Progenitor cell of endocrine pancreas (in vitro differentiated cells): ENCODE measurements around the gene AMIGO1. TPM values are rescaled to one million over a fixed set of nuclear protein-coding genes. Genes with fewer than 3 reads are reported as not detected.
A peak's percentile ranks its signal among the peaks of the same experiment; 100 is the strongest.

Experiments used
- DNase-seq: peaks from one replicate; pipeline ENCODE4 v3.0.0; 2021; ENCODE audit warnings: low spot score; ENCODE audit not compliant: unreplicated experiment
- H3K27ac Mint-ChIP-seq: 2 replicates; pipeline ENCODE4 v1.8.0; 2021; ENCODE audit warnings: mild to moderate bottlenecking, moderate library complexity, mixed read lengths
- H3K27me3 Mint-ChIP-seq: 2 replicates; pipeline ENCODE4 v1.8.0; 2021; ENCODE audit warnings: mixed read lengths
- H3K36me3 Mint-ChIP-seq: 2 replicates; pipeline ENCODE4 v1.8.0; 2022; ENCODE audit warnings: mixed read lengths; ENCODE audit not compliant: insufficient read depth
- H3K4me1 Mint-ChIP-seq: 2 replicates; pipeline ENCODE4 v1.8.0; 2021; ENCODE audit warnings: low read depth, mixed read lengths
- H3K4me3 Mint-ChIP-seq: 2 replicates; pipeline ENCODE4 v1.8.0; 2021; ENCODE audit warnings: low read depth, mild to moderate bottlenecking, moderate library complexity, mixed read lengths
- H3K9me3 Mint-ChIP-seq: 2 replicates; pipeline ENCODE4 v1.8.0; 2021; ENCODE audit warnings: low read depth, mixed read lengths
- CTCF ChIP-seq: fragments of 200-600 bp; sonication (generic); IDR thresholded peaks from one replicate; pipeline ENCODE4 v1.5.0; 2021; ENCODE audit warnings: antibody characterized with exemption, mild to moderate bottlenecking; ENCODE audit not compliant: unreplicated experiment
- long read RNA-seq: library from polyadenylated mRNA; unstranded; transcript quantifications from one replicate; pipeline ENCODE4 v2.0.0, GENCODE V29; 2020
- total RNA-seq: library from RNA; stranded (reverse); gene quantifications from 2 replicates; pipeline ENCODE4 v1.2.1, GENCODE V29; 2021

The AMIGO1 gene
- 7.0 and 7.2 TPM in 2 replicates for total RNA-seq
- long read RNA-seq, partial matches to known transcripts = 0 of 6 reads
- long read RNA-seq, other reads (novel, unspliced or antisense) = 6 of 6 reads

GRCh38 chr1:109509176-109510134, at the start of gene AMIGO1:
Gene AMIGO1, minus strand, starts transcription at chr1:109509727. Its CDS starts 815 bp downstream, at chr1:109508912.
- TF ChIP-seq CTCF = no peak
- Mint-ChIP-seq H3K4me3 (peak within 1 kb of the TSS; percentile 89), H3K27me3 (peaks cover 32% of the 10 kb centered on the region)

GRCh38 chr1:109557520-109557919, 48.0 kb upstream of the AMIGO1 start:
- Mint-ChIP-seq H3K27me3 (no peaks in the 10 kb centered on the region), H3K36me3 (peaks cover 3% of the 10 kb centered on the region), H3K4me1 (peaks cover 16% of the 10 kb centered on the region), H3K9me3 (peaks cover 3% of the 10 kb centered on the region), H3K27ac (no peak overlapping the region), H3K4me3 (no peak overlapping the region)
- DNase-seq = no peak
- no peak for TF ChIP-seq CTCF

More at GRCh38 chr1:109509176-109510134, at the start of gene AMIGO1:
- peak within 1 kb of the TSS; percentile 73 for H3K27ac Mint-ChIP-seq
- H3K9me3 Mint-ChIP-seq = no peaks in the 10 kb centered on the region
- DNase-seq = peak; percentile 54
- H3K4me1 Mint-ChIP-seq = peaks cover 10% of the 10 kb centered on the region
- no peaks in the 10 kb centered on the region for H3K36me3 Mint-ChIP-seq

- no peak for TF ChIP-seq CTCF
- H3K27ac Mint-ChIP-seq = no peak overlapping the region
- peaks cover 3% of the 10 kb centered on the region for H3K9me3 Mint-ChIP-seq
- peaks cover 12% of the 10 kb centered on the region for H3K4me1 Mint-ChIP-seq
- H3K36me3 Mint-ChIP-seq = peaks cover 3% of the 10 kb centered on the region
- H3K4me3 Mint-ChIP-seq = no peak overlapping the region
- no peaks in the 10 kb centered on the region for H3K27me3 Mint-ChIP-seq
- no peak for DNase-seq
These were observed 47.0 kb upstream of the AMIGO1 start for GRCh38 chr1:109556563-109556962.

DNA sequence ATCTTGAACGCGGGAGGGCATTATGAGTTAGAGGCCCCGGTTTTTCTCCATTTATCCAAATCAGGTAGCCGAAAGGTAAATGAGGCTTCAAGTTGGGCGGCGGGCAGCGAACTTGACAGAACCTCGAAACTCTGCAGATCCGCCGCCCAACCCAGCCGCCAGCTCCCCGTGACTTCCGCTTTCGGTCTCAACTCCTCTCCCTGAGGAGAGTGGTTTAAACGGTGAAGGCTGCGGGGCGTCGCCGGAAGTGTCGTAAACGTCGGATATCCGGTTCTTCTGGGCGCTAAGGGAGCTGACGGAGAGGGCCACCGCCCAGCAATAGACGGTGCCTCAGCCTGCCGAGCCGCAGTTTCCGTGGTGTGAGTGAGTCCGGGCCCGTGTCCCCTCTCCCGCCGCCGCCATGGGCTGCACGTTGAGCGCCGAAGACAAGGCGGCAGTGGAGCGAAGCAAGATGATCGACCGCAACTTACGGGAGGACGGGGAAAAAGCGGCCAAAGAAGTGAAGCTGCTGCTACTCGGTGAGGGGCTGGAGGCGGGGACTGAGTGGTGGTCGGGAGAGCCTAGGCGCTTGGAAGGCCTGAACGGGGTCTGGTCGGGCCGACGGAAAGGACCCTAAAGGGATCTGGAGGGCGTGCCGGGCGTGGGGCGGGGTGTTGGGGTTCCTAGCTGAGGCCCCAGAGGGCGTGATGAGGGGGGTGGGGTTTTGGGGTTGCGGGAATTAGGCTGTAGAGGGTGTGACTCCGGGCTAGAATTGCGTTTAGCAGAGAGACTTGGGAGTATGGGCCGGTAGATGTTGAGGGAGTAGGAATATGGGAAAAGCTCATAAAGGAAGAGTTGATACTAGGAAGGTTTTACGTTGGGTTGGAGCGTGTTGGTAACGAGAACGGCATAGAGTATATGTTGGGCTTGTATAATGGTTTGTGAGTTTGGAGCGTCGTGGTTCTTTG, 39.1 kb upstream of the AMIGO1 start, which contains the start of gene GNAI3:
GNAI3 (plus strand) TSS at position 295 of the 947 bp plus-strand sequence; CDS start at position 401, 106 bp downstream.
- peak within 1 kb of the TSS; percentile 98 for H3K27ac Mint-ChIP-seq
- TF ChIP-seq CTCF = no peak
- peak; percentile 79 for DNase-seq
- H3K4me1 Mint-ChIP-seq = peaks cover 18% of the 10 kb centered on the region
- peak within 1 kb of the TSS; percentile 98 for H3K4me3 Mint-ChIP-seq
- H3K36me3 Mint-ChIP-seq = no peaks in the 10 kb centered on the region
- no peaks in the 10 kb centered on the region for H3K9me3 Mint-ChIP-seq
- H3K27me3 Mint-ChIP-seq = peaks cover 8% of the 10 kb centered on the region
